Right hindlimb (tissue), 1 donor: Measurements from ENCODE around the gene USP15.
"Not testable (repeated sequence)": the region's sequence is repeated elsewhere in the genome, so short reads cannot be mapped to it uniquely, and the experiment has no call there.

ENCODE experiments used
- DNase-seq: peaks from one replicate; pipeline ENCODE4 v3.0.0-alpha.2; 2018

Gene USP15

DNA sequence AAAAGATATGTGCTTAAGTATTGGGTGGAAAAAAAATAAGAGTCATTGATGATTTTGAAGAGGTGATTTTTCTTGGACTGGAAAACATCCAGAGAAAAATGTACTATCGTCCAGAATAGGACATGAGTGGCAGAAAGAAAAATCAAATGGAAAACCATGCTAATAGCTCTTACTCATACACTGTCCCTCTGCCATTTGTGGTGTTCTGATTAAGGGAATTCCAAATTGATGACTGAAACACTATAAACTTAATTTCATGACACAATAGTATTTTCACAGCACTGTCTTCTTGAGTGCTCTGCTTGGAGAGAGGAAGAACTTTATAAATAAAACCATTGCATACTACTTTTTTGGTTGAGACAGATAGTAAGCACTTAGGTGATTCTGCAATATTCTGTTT is 72.4 kb downstream of the USP15 start:
- no peak for DNase-seq

DNA sequence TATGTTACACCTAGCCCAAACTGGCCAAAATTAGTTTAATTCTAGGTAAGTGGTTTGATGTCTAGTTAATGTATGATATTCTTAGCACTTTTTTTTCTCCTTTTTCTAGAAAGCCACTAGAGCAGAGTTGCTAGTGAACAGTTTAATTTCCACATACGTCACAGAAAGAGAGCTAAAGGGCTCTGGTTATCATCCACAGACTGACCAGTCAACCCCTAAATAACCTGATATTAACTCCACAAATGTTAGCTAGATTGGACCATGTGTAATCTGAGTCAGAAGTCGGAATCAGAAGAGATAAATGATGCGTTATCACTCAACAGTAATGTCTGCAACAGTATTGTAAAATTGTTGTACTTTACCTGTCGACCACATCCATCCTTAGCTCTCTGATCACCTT is 74.9 kb downstream of the USP15 start:
- DNase-seq, result no peak

DNA sequence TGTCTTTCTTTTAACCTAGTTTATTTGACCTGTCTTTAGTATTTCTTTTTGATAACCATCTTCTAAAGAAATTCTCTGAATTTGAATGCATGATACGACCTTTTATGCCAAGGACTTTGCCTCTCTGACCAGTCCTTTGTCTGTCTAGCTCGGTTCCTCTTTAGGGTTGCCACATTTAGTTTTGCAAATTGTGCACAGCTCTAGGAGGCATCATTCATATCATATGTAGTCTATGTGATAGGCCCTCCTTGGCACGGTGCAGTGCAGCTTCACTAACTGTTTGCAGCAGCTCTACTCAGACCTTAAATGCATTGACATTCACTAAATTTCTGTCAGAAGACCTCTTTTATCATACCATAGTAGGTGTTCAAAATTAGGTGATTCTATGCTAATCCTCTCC is 75.6 kb downstream of the USP15 start:
- no peak for DNase-seq

DNA sequence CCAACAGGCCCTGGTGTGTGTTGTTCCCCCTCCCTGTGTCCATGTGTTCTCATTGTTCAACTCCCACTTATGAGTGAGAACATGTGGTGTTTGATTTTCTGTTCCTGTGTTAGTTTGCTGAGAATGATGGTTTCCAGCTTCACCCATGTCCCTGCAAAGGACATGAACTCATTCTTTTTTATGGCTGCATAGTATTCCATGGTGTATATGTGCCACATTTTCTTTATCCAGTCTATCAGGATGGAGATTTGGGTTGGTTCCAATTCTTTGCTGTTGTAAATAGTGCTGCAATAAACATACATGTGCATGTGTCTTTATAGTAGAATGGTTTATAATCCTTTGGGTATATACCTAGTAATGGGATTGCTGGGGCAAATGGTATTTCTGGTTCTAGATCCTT is 77.4 kb downstream of the USP15 start:
- not testable (repeated sequence) for DNase-seq

DNA sequence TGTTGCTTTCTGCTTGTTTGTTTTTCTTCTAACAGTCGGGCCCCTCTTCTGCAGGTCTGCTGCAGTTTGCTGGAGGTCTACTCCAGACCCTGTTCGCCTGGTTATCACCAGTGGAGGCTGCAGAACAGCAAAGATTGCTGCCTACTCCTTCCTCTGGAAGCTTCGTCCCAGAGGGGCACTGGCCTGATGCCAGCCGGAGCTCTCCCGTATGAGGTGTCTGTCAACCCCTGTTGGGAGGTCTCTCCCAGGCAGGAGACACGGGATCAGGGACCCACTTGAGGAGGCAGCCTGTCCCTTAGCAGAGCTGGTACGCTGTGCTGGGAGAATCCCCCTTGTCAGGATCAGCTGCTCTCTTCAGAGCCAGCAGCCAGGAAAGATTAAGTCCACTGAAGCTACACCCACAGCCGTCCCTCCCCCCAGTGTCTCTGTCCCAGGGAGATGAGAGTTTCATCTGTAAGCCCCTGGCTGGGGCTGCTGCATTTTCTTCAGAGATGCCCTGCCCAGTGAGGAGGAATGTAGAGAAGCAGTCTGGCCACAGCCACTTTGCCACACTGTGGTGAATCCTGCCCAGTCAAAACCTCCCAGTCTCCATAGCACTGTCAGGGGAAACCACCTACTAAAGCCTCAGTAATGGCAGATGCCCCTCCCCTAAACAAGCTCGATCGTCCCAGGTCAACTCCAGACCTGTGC is 82.6 kb downstream of the USP15 start:
- DNase-seq, result not testable (repeated sequence)

DNA sequence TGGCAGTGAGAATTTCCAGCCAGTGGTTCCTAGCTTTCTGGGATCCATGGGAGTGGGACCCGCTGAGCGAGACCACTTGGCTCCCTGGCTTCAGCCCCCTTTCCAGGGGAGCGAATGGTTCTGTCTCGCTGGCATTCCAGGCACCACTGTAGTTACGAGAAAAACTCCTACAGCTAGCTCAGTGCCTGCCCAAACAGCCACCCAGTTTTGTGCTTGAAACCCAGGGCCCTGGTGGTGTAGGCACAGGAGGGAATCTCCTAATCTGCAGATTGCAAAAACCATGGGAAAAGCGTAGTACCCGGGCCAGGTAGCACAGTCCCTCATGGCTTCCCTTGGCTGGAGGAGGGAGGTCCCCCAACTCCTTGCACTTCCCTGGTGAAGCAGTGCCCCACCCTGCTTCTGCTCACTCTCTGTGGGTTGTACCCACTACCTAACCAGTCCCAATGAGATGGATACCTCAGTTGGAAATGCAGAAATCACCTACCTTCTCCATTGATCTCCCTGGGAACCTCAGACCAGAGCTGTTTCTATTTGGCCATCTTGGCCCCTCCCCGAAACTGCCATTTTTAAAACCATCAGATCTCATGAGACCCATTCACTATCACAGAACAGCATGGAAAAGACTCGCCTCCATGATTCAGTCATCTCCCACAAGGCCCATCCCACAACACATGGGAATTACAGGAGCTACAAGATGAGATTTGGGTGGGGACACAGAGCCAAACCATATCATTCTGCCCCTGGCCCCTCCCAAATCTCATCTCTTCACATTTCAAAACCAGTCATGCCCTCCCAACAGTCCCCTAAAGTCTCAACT is 83.3 kb downstream of the USP15 start:
- not testable (repeated sequence) for DNase-seq

DNA sequence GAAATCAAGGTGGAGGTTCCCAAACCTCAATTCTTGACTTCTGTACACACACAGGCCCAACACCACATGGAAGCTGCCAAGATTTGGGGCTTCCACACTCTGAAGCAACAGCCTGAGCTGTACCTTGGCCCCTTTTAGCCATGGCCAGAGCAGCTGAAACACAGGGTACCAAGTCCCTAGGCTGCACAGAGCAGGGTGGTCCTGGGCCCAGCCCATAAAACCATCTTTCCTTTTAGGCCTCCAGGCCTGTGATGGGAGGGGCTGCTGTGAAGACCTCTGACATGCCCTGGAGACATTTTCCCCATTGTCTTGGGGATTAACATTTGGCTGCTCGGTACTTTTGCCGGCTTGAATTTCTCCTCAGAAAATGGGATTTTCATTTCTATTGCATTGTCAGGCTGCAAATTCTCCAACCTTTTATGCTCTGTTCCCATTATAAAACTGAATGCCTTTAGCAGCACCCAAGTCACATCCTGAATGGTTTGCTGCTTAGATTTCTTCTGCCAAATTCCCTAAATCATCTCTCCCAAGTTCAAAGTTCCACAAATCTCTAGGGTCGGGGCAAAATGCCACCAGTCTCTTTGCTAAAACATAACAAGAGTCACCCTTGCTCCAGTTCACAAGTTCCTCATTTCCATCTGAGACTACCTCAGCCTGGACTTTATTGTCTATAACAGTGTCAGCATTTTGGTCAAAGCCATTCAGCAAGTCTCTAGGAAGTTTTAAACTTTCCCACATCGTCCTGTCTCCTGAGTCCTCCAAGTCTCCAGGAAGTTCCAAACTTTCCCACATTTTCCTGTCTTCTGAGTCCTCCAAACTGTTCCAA is 84.7 kb downstream of the USP15 start:
- not testable (repeated sequence) for DNase-seq

DNA sequence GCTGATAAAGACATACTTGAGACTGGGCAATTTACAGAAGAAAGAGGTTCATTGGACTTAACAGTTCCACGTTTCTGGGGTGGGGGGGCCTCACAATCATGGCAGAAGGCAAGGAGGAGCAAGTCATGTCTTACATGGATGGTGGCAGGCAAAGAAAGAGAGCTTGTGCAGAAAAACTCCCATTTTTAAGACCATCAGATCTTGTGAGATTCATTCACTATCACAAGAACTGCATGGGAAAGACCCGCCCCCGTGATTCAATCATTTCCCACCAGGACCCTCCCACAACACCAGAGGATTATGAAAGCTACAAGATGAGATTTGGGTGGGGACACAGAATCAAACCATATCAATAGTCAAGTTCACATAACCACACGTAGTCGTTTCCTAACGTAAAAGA is 85.5 kb downstream of the USP15 start:
- no peak for DNase-seq

DNA sequence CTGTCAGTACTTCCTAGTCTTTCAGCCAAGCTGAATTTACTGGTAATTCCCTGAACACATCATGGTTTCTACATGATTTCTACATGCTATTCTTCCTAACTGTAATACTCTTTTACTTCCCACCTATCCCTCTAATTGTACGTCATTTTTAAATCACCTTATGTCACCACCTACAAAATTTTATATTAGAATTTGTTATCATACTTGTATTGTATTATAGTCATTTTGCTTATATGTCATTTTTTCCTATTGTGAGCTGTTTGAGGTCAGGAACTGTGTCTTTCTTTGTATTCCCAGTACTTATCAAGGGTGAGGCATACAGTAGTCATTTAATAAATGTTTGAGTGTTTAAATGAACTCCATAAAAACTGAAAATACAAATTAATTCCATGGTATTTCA is 86.6 kb downstream of the USP15 start:
- DNase-seq, result no peak

DNA sequence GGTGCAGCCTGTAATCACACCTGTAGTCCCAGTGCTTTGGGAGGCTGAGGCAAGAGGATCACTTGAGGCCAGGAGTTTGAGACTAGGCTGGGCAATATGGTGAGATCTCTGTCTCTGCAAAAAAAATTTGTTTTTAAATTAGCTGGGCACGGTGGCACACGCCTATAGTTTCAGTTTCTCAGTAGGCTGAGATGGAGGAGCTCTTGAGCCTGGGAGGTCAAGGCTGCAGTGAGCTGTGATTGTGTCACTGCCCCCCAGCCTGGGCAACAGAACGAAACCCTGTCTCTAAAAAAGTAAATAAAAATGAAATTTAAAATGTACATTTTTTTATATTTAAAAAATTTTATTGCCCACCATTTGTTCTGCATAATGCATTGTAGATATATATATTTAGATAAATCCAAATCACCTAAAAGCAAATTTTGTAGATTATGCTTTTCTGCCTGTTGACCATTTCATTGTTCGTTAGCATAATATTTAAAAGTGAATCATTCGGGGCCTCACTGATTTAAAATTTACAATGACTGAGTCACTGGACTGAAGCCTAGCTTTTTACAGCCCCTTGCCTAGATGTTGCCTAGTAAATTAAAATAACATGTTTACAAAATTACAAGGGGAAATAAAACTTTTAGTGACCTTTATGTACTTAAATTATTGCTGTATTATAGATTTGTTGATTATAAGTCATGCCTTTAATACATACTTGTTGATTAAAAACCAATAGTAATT is 87.9 kb downstream of the USP15 start:
- DNase-seq, result no peak

DNA sequence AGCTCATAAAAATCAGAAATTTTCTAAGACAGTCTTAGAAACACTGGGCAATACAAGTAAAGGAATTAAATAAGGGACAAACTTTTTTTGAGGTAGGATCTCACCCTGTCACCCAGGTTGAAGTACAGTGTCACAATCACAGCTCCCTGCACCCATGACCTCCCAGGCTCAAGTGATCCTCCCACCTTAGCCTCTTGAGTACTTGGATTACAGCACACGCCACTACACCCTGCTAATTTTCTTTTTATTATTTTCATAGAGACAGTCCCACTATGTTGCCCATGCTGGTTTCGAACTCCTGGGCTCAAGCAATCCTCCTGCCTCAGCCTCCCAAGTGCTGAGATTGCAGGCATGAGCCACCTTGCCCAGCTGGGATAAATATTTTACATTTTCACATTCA is 90.3 kb downstream of the USP15 start:
- DNase-seq, result no peak

DNA sequence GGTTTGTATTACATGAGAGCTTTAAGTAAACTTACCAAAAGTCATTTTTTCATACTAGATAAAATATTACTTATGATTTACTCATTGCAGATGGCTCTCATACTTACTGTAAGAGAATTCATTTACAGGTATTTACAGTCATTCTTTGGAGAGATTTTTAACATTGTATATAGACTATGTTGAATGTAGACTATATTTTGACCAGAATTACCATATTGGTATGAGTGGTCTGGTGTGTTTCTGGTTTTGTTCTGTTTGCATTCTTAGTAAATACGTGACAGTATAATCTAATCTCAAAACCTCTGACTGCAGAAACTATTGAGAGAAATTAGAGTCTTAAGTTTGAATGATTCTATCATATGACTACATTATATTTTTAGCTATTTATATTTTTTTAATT is 91.1 kb downstream of the USP15 start:
- DNase-seq, result no peak

DNA sequence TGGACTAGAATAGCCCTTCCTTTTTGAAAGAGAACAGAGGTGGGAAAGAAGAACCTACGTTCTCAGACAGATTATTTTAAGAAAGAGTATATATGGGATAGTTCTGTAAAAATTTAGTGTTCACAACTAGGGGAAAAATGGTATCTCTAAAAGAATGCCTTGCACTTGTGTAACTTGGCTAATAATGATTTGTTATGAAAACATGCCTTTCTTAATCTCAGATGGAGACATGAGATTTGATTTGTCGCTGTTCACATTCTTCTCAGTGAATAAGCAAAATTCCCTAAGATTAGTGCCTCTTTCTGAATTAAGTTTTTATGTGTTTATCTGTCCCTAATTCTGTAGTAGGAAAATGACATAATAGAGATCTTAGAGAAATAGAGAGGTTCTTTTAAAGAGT is 100.8 kb downstream of the USP15 start:
- DNase-seq, result no peak

DNA sequence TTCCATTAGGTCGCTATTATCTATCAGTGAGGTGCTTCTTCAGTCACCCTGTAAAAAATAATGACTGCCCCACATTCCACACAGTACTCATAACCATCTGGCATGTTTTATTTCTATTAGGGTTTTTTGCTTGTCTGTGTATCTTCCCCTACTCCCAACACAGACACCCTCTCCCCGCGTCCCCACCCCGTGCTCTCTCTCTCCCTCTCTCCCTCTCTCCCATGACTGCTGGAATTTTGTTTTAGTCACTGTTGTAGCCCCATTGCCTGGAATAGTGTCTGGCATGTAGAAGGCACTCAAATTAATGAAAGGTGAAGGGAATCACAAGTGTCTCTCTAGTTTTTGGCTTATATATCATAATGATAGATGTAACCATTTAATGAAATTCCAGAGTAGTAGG is 103.3 kb downstream of the USP15 start:
- DNase-seq, result no peak

DNA sequence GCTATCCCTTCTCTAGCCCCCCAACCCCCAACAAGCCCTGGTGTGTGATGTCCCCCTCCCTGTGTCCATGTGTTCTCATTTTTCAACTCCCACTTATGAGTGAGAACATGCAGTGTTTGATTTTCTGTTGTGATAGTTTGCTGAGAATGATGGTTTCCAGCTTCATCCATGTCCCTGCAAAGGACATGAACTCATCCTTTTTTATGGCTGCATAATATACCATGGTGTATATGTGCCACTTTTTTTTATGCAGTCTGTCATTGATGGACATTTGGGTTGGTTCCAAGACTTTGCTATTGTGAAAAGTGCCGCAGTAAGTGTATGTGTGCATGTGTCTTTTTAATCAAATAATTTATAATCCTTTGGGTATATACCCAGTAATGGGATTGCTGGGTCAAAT is 104.5 kb downstream of the USP15 start:
- DNase-seq, result not testable (repeated sequence)

DNA sequence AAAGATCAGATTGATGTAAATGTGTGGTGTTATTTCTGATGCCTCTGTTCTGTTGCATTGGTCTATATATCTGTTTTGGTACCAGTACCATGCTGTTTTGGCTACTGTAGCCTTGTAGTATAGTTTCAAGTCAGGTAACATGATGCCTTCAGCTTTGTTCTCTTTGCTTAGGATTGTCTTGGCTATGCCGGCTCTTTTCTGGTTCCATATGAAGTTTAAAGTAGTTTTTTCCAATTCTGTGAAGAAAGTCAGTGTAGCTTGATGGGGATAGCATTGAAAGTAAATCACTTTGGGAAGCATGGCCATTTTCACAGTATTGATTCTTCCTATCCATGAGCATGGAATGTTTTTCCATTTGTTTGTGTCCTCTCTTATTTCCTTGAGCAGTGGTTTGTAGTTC is 105.6 kb downstream of the USP15 start:
- DNase-seq, result not testable (repeated sequence)

DNA sequence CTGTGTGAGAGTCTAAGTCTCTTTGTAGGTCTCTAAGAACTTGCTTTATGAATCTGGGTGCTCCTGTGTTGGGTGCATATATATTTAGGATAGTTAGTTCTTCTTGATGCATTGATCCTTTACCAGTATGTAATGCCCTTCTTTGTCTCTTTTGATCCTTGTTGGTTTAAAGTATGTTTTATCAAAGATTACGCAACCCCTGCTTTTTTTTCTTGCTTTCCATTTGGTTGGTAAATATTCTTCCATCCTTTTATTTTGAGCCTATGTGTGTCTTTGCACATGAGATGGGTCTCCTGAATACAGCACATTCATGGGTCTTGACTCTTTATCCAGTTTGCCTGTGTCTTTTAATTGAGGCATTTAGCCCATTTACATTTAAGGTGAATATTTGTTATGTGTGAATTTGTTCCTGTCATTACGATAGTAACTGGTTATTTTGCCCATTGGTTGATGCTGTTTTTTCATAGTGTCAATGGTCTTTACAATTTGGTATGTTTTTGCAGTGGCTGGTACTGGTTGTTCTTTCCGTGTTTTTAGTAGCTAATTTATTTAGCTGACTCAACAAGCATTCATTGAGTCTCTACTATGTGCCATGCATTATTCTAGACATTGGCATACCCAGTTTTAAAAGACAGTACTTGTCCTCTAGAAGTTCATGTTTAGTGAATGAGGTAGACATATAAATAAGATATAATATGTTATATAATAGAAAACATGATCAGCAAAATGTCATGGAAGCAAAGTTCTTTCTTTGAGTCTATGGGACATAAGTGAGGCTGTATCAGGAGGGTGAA is 108.4 kb downstream of the USP15 start:
- DNase-seq, result not testable (repeated sequence)

DNA sequence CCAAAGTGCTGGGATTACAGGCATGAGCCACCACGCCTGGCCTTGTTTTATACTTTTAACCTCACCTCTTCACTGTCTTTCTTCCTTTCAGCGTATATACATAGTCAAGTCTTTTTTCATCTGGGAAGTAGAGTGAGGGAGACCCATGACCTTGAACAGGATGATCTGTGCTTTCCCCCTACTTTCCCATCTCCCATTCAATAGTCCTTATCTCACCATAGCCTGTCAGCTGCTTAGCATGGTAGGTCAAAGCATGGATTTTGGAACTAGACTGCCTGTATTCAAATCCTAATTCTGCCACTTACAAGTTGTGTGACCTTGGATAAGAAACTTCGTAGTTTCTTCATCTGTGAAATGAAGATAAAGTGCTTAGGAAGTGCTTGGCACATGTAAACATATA is 110.0 kb downstream of the USP15 start:
- no peak for DNase-seq

DNA sequence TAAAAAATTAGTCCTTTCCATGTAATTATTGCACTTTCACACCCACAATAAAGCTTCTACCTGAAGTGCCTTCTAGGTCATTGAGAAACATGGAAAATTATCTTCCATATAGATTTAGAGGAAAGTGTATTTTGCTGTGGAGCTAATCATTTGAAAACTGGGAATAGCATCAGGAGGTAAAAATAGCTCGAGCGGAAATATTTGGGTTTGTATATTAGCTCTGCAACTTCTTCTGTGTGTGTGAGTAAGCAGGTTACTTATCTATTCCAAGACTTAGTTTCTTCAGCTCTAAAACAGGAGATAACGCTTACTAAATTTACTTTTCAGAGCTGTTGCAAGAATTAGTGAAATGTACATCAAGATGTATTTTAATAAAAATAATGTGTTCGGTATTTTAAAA is 111.5 kb downstream of the USP15 start:
- no peak for DNase-seq

DNA sequence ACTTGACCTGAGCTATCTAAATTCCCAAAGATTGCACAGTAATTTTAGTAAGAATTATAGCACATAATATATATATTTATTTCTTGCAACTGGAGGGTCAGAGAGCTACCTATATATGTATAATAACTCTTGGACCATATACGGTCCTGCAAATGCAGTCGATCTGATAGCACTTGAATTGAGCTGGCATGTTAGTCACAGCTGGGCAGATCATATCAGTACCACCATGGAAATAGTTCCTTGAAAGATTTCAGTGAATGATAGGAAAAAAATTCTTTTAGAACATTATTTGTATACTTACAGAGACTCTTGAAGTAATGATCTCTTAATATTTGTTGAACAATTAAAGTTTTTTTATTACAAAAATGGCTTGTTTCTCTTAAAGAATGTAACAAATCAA is 111.9 kb downstream of the USP15 start:
- no peak for DNase-seq

DNA sequence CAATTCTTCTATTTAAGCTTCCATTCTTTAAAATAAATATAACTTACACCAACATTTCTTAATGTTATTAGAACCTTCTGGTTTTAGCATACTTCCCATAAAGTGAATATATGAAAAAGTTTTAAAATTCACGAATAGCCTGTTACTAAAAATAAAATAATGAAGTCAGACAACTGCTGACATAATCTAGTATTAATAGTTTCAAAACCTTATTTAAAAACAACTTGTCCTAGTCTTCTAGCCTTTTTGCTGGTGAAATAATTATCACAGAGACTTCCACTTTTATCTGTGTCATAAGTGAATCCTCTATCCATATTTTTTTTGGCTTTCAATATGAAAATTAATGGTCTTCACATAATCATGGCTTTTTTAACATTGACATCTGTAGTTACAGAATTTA is 112.6 kb downstream of the USP15 start:
- DNase-seq, result no peak

DNA sequence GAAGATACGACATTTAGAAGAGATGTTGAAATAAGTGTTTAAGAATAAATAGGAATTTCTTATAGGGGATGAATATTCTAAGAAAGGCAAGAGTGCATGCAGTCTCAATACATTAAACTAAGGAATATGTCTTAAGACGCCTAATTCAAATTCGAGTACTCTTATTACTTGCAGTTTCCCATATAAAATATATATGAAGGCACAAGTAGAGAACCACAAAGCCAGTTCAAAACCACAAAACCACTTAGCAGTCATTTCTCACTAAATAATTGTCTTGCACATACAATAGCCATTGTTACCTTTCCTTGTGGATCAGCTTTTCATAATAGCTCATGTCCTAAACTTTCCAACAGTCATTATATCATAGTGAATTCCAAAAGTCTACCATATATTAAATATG is 115.4 kb downstream of the USP15 start:
- no peak for DNase-seq
